Activated effector memory CD4-positive, alpha-beta T cell treated with anti-CD3 and anti-CD28 coated beads, Interleukin-2, amount 50 U/mL, for 16 hours (primary cell): Measurements from ENCODE around the gene DCTN1.

Source experiments
- DNase-seq: peaks from one replicate; pipeline ENCODE4 v3.0.0-alpha.2; 2020

The DCTN1 gene

DNA sequence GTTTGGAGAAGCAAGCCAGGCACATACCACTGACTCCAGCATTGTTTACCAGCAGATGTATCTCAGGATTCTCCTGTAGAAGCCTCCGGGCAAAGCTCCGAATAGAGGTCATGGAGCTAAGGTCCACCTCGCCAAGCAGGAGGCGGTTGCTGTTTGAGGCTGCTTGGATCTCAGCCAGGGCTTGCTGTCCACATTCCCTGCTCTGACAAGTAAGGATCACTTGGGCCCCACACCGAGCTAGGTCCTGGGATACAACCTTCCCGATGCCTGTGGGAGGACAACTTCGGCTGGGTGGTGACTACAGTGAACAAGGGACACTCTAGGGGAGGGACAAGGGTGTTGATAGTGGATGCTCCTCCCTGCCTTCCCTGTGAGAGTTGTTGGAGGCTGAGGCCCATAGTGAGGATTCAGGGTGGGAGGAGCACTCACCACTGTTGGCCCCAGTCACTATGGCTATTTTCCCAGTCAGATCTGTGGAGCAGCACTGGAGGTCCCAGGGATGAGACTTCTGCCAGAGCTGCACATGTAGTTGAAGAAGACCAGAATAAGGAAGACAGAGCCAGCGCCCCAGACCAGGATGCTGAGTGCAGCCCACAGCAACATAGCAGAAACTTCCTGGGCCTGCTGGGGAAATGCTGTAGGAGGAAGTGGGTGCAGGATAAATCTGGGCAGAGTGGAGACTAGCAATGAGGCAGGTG lies 33.0 kb upstream of the DCTN1 start:
- no peak for DNase-seq

DNA sequence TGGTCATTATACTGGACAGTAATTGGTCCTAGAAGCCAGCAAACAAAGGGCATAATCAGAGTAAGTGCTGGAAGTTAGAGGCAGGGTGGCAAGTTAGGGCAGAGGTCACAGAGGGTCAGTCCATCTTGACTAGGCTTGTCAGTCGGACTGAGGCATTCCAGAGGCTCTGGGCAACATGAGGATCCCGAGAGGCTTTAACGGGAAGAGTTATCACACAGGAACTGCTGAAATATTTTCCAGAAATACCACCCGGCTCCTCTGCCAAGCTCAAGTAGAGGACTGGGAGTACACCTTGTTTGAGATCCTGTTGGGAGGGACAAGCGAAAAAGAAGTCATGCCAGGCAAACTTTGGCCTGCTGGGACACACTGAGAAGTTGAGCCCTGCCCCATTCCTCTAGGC lies 27.6 kb upstream of the DCTN1 start:
- DNase-seq, result no peak

GRCh38 chr2:74406035-74406434 lies 25.9 kb upstream of the DCTN1 start:
- no peak for DNase-seq

- no peak for DNase-seq
These were observed 21.8 kb upstream of the DCTN1 start for GRCh38 chr2:74401891-74402290.

DNA sequence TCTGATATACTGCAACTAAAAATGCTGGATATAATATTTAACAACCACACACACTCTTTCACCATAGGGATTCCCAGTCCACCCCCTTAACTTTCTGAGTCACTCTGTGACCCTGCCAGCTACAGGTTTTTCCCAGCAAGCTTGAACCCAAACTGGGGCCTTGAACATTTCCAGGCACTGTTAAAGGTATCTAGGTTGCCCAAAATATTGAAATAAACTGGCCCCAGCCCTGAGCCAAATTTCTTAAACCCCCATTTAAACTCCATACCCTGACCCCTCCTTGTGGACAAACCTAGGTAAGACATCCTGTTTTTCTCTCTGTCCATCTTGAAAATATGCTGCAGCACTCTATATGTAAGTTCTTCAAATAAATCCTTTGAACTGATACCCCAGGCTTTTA lies 19.7 kb upstream of the DCTN1 start:
- no peak for DNase-seq

DNA sequence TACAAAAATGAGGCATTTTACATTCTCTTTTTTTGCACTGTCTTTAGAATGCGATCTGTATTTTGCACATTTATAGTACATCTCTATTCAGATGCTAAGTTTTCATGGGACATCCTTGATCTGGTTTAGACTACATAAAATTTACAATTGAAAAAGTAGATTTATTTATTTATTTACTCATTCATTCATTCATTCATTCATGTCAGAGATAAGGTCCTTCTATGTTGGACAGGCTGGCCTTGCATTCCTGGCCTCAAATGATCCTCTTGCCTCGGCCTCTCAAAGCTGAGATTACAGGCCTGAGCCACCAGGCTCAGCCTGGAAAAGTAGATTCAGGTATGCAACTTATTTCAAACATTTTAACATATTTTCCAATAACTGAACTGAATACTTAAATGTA lies 16.0 kb upstream of the DCTN1 start:
- DNase-seq, result no peak

DNA sequence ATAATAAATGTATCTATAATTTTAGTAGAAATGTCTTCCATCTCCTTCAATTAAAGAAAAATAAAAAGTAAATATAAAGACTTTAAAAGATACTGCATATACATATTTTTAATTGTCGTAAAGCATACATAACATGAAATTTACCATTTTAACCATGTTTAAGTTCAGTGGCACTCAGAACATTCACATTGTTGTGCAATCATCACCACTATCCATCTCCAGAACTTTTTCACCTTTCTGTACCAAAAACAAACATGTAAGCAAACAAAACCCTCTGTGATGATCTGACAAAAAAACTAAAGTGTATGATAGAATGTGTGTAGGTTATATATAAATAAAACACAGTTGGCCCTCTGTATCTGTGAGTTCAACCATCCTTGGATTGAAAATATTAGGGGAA lies 13.4 kb upstream of the DCTN1 start:
- DNase-seq, result no peak

DNA sequence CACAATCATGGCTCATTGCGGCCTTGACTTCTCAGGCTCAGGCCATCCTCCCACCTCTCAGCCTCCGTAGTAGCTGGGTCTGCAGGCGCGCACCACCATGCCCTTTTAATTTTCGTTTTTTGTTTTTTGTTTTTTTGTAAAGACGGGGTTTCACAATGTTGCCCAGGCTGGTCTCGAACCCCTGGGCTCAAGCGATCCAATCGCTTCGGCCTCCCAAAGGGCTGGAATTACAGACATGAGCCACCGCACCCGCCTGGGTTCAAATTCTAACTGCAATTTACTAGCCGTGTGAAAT lies 12.3 kb upstream of the DCTN1 start:
- no peak for DNase-seq

DNA sequence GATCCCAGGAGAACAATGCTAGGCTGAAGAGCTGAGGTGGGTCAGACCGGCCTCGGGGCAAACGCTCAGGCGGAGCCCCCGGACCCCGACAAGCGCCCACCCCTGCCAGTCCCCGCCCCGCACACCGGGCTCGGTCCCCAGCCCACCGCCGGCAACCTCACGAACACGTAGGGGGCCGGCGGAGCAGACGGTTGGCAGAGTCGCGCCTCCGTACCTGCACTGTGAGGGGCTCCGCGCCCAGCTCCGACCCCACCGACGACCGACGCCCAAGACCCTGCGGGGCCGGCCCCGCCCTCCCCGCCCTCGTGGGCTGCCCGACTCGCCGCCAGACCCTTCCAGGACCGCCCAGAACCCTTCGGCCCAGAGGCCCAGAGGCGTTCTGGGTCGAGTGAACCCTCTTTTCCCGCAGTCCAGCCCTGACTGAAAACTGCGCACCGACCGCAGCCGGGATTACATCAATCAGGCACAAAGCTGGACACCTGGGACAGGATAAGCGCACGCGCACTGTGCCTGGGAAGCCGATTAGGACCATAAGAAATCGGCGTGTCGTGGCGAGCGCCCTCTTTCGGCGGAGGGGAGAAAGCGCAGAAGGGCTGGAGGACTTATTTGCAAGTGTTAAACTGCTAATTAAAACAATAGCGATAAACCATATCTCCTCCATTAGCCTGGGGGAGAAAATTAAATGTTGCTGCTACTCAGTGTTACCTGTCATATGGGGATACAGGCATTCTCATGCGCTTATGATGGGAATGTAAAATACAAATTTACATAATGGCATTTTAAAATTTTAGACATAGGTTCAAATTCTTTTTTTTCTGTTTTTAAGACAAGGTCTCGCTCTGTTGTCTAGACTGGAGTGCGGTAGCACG lies 11.7 kb upstream of the DCTN1 start:
- peak; percentile 98 for DNase-seq

DNA sequence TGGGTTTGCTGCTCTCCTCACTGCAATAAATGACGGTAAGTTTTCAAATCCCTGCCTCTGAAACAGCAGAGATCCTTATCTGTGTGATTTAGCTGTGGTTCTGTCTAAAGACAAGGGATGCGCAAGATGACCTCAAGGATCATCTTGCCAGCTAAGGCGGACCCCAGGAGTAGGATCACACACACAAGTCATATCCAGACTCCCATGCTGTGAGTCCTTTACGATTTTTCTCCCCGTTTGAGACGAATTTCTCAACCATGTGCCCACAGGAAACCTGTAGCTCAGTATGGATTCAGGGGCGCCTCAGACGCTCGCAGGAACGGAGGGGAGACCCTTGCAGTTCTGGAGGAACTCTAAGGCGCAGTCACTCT lies 11.1 kb upstream of the DCTN1 start:
- no peak for DNase-seq

DNA sequence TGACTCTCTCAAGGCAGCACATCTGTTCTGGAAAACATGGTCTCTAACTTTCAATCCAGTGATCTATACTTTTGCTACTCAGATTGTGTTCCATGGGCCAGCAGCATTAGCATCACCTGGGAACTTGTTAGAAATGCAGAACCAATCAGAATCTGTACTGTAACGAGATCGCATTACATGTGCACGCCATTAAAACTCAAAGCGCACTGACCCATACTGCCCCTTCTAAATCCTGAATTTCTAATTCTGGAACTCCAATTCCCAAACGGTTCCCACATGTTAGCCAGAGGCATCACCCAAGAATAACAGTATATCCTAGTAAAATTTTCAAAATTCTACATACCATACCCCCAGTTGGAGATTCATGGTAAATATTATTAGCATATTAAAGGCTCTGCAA lies 10.5 kb upstream of the DCTN1 start:
- DNase-seq, result no peak

DNA sequence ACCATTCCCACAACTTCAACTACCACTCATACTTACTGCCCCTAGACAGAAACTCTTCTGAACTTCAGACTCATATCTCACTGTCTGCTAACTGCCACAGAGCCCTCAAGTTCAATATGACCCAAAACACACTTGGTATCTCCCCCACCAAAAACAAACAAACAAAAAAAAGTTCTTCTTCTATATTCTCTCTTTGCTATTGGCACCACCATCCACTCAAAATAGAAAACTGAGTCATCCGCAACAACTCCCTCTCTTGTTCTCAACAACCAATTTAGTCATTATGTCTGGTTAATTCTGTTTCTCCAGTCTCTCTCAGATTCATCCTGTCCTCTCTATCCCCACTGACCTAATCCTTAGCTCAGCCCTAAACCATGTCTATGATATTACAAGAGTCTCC lies 7.2 kb upstream of the DCTN1 start:
- no peak for DNase-seq

DNA sequence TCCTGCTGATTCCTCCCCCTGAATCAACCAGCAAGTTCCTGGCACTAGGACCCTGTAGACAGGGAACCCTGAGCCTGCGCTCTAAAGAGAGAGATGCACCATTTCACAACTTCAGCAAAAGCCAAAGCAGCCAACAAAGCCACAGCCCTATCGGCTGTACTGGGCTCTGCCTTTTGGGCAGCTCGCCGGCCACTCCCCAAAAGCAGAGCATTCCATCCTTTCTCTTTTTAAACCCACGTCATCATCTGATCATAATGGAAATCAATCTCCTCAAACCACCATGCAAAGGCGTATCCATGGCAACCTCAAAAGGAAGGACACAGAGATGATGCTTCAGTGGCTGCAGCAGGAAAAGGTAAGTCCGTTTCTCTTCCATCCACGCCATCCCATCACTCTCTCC lies 5.3 kb upstream of the DCTN1 start:
- DNase-seq, result no peak

DNA sequence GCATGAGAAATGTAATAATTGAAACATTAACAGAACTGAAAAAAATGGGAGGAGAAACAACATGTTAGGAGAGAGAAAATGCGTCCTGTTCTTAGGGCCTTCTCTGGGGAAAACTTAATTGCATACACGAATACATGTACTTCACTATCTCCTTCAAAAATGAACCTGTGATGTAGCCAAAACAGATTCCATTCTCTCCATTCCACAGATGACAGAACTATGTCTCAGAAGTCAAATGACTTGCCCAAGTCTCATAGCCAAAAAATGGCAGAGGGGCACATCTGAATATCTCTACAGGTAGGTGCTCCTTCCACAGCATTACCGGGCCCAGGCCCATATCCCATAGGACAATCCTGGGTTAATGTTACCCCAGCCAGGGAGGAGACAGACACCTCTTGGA lies 3.9 kb upstream of the DCTN1 start:
- DNase-seq, result no peak

DNA sequence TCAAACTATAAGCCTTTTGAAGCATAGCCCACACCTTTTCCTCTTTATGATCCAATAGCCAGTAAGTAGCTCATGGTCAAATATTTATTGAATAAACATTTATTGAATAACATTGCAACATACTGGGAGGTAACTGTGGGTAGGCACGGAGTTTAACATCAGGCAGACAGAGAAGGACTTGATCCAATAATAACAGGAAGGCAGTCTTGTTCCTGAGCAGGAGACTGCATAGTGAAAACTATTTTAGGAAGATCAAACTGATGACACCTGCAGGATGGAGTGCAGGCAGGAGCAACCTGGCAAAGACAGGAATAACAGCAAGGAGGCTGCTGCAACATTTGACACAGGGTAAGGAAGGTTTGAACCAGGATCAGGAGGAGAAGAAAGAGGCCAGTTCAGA lies 3.1 kb upstream of the DCTN1 start:
- DNase-seq, result no peak

GRCh38 chr2:74381751-74382150 lies 1.6 kb upstream of the DCTN1 start:
- DNase-seq, result no peak

- DNase-seq, result no peak
These were observed 2.1 kb downstream of the DCTN1 start for GRCh38 chr2:74378007-74378406.

DNA sequence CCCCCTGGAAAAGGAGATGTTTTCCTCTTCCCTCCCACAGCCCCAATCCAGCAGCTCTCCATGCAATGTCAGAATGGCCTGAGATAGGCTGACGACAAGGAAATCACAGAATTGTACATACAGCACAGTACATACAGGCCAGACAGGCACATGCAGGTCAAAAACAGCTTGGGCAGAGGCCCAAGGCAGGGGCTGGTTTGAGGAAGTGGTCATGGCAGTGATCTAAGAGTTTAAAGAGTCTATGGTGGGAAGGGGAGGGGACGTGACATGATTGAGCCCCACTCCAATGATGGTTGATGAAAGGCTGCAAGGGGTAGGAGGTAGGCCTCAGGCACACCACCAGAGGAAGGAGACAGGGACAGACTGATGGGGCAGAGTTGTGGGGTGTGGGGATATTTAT lies 4.3 kb downstream of the DCTN1 start:
- no peak for DNase-seq

DNA sequence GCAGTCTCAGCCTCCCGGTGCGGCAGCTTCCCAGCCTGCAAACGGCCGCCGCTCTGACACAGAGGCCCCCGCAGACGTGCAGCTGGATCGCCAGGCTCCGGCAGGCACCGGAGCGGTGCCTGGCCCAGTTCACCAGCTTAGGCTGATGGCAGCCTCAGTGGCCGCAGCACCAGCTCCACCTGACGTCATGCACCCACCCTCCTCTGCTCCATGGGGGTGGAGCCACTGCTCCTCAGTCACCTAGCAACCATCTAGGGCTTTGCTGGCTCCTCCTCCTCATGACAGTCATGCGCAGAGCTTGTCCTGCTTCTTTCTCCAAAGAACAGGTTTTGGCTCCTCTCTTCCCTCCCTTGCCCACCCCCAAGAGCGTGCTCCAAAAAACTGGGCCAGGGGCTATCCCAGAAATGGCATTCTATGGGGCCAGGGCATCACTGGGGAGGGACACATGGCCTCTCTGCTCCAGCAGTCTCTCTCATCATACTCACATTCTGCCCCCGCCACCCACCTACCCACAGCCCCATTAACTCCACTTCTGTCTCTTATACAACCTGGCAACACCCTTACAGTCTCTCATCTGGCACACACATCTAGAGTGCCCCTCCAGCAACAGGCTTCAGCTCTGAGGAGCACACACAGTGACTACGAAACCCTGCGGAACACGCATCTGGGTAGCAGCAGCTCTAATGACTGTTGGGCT lies 5.5 kb downstream of the DCTN1 start:
- DNase-seq, result no peak

DNA sequence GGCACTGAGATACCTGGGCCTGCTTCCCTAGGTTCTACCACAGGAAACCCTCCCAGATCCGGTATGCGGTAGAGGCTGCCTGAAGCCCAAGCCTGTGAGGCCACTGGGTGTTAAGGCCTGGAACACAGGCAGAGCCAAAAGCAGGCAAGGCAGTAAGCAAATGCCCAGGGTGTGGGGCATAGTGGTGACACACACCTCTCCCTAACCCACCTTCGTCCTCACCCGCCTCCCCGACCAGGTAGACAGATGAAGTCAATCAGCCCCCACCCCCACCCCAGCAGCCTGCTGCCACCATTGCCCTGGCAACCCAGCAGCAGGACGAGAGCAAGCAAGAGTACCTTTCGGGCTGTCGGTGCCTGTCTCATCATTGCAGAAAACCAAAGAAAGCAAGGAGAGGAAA lies 6.1 kb downstream of the DCTN1 start:
- DNase-seq, result no peak

GRCh38 chr2:74373221-74373676 lies 6.9 kb downstream of the DCTN1 start:
- no peak for DNase-seq

DNA sequence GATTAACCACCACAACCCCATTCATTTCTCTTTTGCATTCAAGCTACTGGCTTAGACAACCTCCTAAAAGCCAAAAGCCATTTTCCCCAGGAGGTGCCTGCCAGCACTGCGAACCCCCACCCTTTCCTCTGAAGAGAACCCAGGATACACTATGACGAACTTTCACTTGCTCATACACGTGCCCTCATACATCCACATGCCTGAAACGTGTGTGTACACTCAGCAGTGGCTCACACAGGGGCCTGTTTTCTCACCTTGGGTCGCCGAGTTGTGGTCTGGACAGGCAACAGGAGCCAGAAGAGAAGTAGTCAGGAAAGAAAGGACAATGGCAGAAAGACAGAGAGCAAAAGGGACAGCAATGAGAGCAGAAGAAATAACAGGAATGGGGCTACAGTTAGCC lies 7.4 kb downstream of the DCTN1 start:
- no peak for DNase-seq

DNA sequence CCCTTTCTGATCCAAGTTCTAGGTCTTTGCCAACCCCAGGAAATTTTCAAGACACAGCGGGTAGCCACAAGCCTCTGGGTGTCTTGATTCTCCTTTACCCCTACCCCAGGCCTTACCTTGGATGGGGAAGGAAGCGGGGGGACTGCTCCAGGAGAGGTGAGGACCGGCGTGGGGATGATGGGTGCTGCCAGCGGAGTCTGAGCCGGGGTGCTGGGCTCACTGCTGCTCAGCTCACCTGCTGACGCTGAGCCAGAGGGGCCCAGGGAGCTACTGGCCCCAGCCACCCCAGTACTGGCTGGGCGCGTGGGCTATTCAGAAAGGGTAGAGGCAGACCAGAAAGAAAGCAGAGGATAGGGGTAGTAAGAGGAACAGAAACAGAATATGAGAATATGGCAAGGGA lies 8.7 kb downstream of the DCTN1 start:
- DNase-seq, result no peak

DNA sequence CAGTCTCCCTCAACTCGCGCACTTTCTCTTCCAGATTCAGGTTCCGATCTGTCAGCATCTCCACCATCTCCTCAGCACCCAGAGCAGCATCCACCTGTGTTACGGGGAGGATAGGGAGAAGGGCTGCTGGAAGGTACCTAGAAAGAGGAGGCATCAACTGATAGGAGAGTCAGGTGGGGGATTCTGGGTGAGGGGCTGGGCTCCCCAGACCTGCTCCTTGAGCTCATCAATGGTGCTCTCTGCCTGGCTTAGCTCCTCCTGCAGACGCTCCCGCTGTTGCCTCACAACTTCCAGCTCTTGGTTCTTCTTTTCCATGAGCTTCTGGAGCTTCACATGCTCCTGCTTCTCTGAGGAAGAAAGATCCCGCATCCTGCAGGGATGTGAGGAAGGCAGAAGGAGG lies 10.1 kb downstream of the DCTN1 start:
- DNase-seq, result no peak
